ES-I3 (cell line): ENCODE results near the gene RABGAP1L.

ENCODE experiments used
- H3K36me3 ChIP-seq: 2 replicates; pipeline ENCODE4 v1.6.1; 2013; ENCODE audit warnings: mild to moderate bottlenecking, low read length, control low read depth, moderate library complexity; ENCODE audit not compliant: insufficient read depth
- H3K4me1 ChIP-seq: 2 replicates; pipeline ENCODE4 v1.6.1; 2013; ENCODE audit warnings: mild to moderate bottlenecking, control low read depth, low read length; ENCODE audit not compliant: insufficient read depth
- H3K9ac ChIP-seq: 2 replicates; pipeline ENCODE4 v1.6.1; 2013; ENCODE audit warnings: low read depth, mild to moderate bottlenecking, low read length, moderate library complexity
- H3K9me3 ChIP-seq: 2 replicates; pipeline ENCODE4 v1.6.1; 2013; ENCODE audit warnings: mild to moderate bottlenecking, low read length, moderate library complexity; ENCODE audit not compliant: control insufficient read depth, insufficient read depth

RABGAP1L gene

DNA sequence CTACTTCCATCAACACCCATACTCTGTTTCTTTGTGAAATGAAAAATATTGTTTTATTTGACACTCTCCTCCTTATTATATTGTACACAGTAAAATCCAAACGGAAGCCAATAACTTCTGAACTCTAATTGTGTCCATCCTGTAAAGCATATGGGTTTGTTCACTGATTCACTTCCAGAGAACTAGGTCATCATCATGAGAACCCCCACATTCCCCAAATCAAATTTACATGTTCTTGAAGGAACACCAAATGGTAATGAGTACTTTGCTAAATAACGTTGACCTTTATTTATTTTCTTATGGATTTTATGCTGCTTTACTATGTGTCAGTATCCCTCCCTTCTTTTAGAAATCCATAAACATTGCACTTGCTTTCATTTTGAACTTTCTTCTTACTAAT is 627.0 kb downstream of the RABGAP1L start:
- Histone ChIP-seq H3K9ac (no peak overlapping the region), H3K9me3 (no peaks in the 10 kb centered on the region), H3K4me1 (peaks cover 7% of the 10 kb centered on the region; the same call in 1 of the 2 replicates), H3K36me3 (no peaks in the 10 kb centered on the region)

- H3K9me3 ChIP-seq: no peaks in the 10 kb centered on the region
- H3K4me1 ChIP-seq: peaks cover 9% of the 10 kb centered on the region; the same call in 1 of the 2 replicates
- no peaks in the 10 kb centered on the region for H3K36me3 ChIP-seq
- H3K9ac ChIP-seq: no peak overlapping the region
Measured at GRCh38 chr1:174786760-174787159, 627.4 kb downstream of the RABGAP1L start.

GRCh38 chr1:174788981-174789380 is 629.7 kb downstream of the RABGAP1L start:
- no peaks in the 10 kb centered on the region for H3K36me3 ChIP-seq
- H3K9me3 ChIP-seq: no peaks in the 10 kb centered on the region
- peaks cover 12% of the 10 kb centered on the region; the same call in 1 of the 2 replicates for H3K4me1 ChIP-seq
- no peak overlapping the region for H3K9ac ChIP-seq

DNA sequence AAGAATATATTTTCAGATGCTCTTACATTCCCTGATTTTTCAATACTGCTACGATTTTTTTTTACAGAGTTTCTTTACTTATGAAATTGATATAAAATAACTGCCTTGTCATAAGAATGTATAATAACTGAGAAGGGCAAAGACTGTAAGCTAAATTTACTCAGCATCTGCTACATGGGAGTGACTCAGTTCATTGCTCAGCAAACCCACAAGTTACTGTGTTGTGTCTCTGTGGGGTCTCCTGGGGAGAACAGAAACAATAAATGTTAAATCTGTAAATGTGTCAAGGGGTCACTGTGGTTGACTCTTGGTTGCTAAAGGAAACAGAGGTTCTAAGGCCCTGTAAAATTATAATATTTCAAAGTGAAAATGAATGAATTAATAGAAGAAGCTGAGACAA is 630.1 kb downstream of the RABGAP1L start:
- Histone ChIP-seq H3K4me1 (peaks cover 12% of the 10 kb centered on the region; the same call in 1 of the 2 replicates), H3K9ac (no peak overlapping the region), H3K36me3 (no peaks in the 10 kb centered on the region), H3K9me3 (no peaks in the 10 kb centered on the region)

- Histone ChIP-seq H3K4me1 (peaks cover 12% of the 10 kb centered on the region; the same call in 1 of the 2 replicates), H3K36me3 (no peaks in the 10 kb centered on the region), H3K9ac (no peak overlapping the region), H3K9me3 (no peaks in the 10 kb centered on the region)
Measured at GRCh38 chr1:174791863-174792262, 632.5 kb downstream of the RABGAP1L start.

DNA sequence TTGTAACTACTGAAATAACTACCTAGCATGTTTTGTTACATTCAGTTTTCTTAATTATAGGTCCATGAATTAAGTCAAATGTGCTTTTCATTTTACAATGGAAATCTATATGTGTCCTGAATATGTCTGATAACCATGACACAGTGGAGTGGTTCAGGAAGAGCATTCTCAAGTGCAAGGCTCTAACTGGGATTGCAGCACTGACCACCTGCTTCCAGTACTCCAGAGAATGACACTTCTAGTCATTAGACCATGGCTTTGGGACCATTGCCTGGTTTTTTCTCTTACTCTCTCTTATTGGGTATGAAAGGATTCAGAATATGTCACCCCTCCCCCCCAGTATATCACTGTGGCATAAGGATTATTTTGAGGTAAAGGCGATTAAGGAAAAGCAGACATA is 635.5 kb downstream of the RABGAP1L start:
- Histone ChIP-seq H3K4me1 (peaks cover 6% of the 10 kb centered on the region; the same call in 1 of the 2 replicates), H3K9me3 (no peaks in the 10 kb centered on the region), H3K36me3 (no peaks in the 10 kb centered on the region), H3K9ac (no peak overlapping the region)

DNA sequence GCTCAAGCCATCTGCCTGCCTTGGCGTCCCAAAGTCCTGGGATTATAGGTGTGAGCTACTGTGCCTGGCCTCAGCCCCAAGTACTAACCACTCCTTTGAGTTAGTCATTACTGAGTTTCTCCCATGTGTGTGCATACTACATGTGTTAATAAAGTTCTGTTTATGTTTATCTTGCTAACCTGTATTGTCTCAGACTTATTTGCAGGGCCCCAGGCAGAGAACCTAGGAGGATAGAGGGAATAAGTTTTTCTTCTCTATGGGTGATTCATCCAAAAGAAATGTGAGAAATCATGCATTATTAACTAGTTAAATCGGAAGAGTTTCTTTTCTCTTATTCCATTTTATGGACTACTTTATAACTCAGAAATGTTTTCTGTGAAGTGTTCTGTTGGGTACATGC is 636.5 kb downstream of the RABGAP1L start:
- Histone ChIP-seq H3K9me3 (no peaks in the 10 kb centered on the region), H3K9ac (no peak overlapping the region), H3K36me3 (no peaks in the 10 kb centered on the region)

DNA sequence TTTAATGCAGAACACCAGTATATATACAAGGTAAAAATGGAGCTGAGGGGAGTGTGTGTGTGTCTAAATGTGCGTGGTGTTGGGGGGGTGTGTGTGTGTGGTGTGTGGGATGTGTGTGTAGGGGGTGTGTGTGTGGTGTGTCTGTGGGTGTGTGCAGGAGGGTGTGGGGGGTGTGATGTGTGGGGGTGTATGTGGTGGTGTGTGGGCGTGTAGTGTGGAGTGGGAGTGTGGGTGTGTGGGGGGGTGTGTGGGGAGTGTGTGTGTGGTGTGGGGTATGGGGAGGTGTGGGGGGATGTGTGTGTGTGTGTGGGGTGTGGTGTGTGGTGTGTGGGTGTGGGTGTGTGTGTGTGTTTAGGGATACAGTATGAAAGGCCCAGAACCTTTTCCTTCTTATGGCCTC is 638.1 kb downstream of the RABGAP1L start:
- Histone ChIP-seq H3K36me3 (no peaks in the 10 kb centered on the region), H3K4me1 (no peaks in the 10 kb centered on the region; the same call in 1 of the 2 replicates), H3K9ac (no peak overlapping the region), H3K9me3 (no peaks in the 10 kb centered on the region)

More for the DNA sequence above, 636.5 kb downstream of the RABGAP1L start:
- H3K4me1 ChIP-seq: peaks cover 6% of the 10 kb centered on the region

DNA sequence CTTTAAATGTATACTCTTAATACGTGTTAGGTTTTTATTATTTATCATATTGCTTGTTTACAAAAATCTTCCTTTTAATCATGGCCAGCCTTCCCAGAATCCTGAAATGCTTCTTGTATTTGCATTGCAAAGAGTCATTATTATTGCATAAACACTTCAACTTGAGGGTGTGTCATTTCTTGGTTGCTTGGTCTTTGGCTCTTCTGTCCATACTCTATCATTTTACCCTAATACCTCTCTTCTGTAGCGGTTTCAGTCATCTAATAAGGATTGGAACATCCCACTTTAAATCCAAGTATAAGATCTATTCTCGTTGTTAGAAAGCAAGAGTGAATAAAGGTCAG is 639.8 kb downstream of the RABGAP1L start:
- Histone ChIP-seq H3K4me1 (no peaks in the 10 kb centered on the region; the same call in 1 of the 2 replicates), H3K9me3 (no peaks in the 10 kb centered on the region), H3K36me3 (no peaks in the 10 kb centered on the region), H3K9ac (peak overlapping the region; percentile 51; the same call in 1 of the 2 replicates)

DNA sequence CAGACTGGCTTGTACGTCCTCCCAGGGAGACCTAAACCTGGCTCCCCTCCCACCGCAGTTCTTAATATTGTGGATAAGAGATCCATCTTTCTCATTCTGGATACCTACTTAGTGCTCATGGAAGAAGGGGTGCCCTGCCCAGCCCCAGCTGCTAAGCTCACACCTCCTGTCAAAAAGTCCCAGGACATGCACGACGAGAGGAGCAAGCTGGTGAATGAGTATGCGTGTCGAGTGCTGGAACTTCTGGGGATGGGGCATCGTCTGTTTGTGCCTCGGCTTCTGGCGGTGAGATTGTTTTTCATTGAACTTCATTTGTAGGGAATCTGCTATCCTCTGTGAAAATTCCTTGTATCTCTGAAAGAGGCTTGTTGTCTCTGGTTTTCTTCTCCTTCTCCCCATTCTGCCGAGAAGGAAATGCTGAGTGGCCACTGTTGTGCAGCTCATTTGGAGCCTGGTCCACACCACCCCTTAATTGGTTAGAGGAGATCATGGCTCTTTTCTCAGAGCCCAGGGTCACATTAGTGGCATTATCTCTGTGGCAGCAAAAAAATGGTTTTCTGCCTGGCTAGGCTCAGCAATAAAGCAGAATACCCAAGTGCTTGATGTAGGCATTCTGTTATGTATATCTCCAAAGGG is 641.0 kb downstream of the RABGAP1L start:
- H3K9ac ChIP-seq: peak overlapping the region; percentile 51; the same call in 1 of the 2 replicates
- no peaks in the 10 kb centered on the region for H3K36me3 ChIP-seq
- H3K4me1 ChIP-seq: no peaks in the 10 kb centered on the region; the same call in 1 of the 2 replicates
- no peaks in the 10 kb centered on the region for H3K9me3 ChIP-seq

GRCh38 chr1:174800876-174801275 is 641.6 kb downstream of the RABGAP1L start:
- Histone ChIP-seq H3K4me1 (no peaks in the 10 kb centered on the region; the same call in 1 of the 2 replicates), H3K9me3 (no peaks in the 10 kb centered on the region), H3K36me3 (no peaks in the 10 kb centered on the region), H3K9ac (peak overlapping the region; percentile 51; the same call in 1 of the 2 replicates)

- Histone ChIP-seq H3K9ac (no peak overlapping the region), H3K4me1 (peaks cover 5% of the 10 kb centered on the region; the same call in 1 of the 2 replicates), H3K9me3 (no peaks in the 10 kb centered on the region), H3K36me3 (no peaks in the 10 kb centered on the region)
Measured at GRCh38 chr1:174809755-174810280, 650.5 kb downstream of the RABGAP1L start.

DNA sequence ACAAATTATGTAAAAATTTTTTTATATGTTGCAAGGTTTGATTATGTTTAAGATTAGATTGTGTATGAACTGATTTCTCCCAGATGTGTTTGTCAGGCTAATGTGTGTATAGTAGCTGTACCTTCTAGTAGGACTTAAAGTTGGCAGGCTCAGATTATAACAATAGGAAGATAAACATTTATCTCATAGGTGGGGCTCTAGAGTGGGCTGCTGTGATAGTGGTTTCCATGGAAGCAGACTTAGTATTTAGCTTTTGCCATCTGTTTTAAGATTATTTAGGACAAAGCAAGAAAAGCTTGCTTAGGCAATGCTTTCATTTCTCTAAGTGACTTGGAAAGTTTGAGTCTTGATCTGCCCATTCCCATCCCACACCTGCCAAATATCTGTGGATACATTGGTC is 652.7 kb downstream of the RABGAP1L start:
- Histone ChIP-seq H3K4me1 (peaks cover 5% of the 10 kb centered on the region; the same call in 1 of the 2 replicates), H3K36me3 (no peaks in the 10 kb centered on the region), H3K9me3 (no peaks in the 10 kb centered on the region), H3K9ac (no peak overlapping the region)

- H3K9me3 ChIP-seq: no peaks in the 10 kb centered on the region
- H3K36me3 ChIP-seq: no peaks in the 10 kb centered on the region
- peaks cover 9% of the 10 kb centered on the region; the same call in 1 of the 2 replicates for H3K4me1 ChIP-seq
- no peak overlapping the region for H3K9ac ChIP-seq
Measured at GRCh38 chr1:174812656-174813055, 653.3 kb downstream of the RABGAP1L start.

DNA sequence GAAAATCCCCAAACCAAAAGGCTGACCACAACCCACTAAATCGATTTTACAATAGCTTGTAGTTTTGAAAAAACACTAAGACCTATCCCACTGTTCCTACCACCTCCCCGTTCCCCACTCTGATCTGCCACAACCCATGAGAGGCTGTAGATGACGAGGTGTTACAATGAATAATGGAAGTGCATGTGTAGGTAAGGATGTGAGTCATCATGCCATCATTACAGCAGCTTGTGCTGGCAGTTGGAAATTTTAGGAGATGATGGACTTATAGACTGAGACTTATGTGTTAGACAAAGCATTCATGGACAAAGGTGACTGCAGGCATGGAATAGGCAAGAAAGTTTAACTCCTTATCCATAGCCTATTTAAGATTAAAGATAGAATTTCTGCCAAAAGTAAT is 655.7 kb downstream of the RABGAP1L start:
- Histone ChIP-seq H3K36me3 (no peaks in the 10 kb centered on the region), H3K4me1 (peaks cover 15% of the 10 kb centered on the region), H3K9me3 (no peaks in the 10 kb centered on the region), H3K9ac (no peak overlapping the region)
